Activated T-cell treated with anti-CD3 and anti-CD28 coated beads, Interleukin-2, amount 50 U/mL, for 48 hours (primary cell): ENCODE data around the gene RAP1A.
"Not testable (repeated sequence)": the region's sequence is repeated elsewhere in the genome, so short reads cannot be mapped to it uniquely, and the experiment has no call there.

ENCODE experiments used
- DNase-seq, 2 experiments: peaks; one replicate each; pipeline ENCODE4 v3.0.0-alpha.2; 2020

The RAP1A gene

DNA sequence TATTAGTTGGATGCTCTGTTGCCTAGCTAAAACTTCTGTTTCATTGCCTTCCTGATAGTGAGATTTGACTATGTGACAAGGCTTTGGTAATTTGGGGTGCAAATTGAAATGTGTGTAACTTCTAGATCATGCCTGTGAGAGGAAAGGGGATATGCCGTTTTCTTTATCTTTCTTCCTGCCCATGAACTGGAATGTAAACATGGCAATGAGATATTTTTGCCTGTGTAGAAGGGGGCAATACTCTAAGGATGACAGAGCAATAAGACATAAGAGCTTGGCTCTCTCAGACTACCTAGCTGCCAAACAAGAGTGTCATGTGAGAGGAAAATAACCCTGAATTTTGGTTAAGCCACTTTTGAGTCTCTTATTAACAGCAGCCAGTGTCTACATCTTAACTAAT lies 49.7 kb downstream of the RAP1A start:
- no peak for DNase-seq

DNA sequence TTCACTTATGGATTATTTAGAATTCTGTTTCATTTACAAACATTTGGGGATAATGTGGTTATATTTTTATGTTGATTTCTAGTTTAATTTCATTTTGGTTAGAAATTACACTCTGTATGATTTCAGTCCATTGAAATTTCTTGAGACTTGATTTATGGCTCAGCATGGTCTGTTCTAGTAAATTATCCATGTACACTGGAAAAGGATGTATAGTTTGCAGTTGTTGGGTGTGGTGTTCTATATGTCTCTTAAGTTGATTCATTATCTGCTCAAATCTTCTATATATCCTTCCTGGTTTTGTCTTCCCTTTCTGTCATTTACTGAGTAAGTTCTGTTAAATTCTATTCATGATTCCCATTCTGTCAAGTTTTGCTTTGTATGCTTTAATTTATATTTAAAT lies 52.3 kb downstream of the RAP1A start:
- DNase-seq = no peak

DNA sequence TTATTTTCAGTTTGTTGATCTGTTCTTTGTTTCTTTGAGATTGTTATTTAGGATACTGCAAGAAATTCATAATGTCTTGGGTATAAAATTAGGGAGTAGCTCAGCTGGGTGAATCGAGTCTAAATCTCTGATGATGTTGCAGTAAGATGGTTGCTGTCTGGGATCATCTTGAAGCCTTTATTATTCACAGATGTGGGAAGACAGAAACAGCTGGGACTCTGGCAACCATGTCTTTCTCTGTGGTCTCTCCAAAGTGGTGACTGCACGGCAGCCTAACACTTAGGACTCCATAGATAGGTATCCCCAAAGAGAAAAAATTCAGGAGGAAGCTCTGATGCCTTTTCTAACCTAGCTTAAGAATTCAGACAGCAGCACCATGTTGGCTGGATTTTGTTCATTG lies 52.7 kb downstream of the RAP1A start:
- DNase-seq = no peak

DNA sequence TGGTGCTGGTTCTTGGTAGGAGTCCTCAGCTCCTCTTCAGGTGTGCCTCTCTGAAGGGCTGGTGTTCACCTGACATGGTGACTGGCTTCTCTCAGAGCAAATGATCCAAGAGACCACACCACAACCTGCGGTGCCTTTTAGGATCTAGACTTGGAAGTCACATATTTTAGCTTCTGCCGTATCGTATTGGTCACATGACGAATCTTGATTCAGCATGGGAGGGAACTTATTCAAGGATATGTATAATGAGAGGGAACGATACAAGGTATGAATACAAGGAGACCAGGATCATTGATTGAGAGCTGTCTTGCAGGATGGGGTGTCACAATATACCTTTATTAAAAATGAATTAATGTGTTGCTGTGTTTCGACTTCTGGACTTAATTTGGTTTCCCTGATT lies 58.0 kb downstream of the RAP1A start:
- no peak for DNase-seq

DNA sequence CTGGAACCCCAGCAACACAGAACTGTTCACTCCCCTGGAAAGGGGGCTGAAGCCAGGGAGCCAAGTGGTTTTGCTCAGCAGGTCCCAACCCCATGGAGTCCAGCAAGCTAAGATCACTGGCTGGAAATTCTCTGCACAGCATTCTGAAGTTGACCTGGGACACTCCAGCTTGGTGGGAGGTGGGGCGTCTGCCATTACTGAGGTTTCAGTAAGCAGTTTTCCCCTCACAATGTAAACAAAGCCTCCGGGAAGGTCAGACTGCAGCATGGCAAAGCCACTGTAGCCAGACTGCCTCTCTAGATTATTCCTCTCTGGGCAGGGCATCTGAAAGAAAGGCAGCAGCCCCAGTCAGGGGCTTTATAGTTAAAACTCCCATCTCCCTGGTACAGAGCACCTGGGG lies 60.0 kb downstream of the RAP1A start:
- no peak for DNase-seq

DNA sequence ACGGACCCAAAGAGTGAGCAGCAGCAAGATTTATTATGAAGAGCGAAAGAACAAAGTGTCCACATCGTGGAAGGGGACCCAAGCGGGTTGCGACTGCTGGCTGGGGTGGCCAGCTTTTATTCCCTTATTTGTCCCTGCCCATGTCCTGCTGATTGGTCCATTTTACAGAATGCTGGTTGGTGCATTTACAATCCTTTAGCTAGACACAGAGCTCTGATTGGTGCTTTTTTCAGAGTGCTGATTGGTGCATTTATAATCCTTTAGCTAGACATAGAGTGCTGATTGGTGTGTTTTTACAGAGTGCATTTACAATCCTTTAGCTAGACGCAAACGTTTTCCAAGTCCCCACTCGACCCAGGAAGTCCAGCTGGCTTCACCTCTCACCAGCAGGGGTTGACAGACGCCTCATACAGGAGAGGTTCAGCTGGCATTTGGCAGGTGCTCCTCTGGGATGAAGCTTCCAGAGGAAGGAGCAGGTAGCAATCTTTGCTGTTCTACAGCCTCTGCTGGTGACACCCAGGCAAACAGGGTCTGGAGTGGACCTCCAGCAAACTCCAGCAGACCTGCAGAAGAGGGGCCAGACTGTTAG lies 60.7 kb downstream of the RAP1A start:
- DNase-seq = not testable (repeated sequence)

DNA sequence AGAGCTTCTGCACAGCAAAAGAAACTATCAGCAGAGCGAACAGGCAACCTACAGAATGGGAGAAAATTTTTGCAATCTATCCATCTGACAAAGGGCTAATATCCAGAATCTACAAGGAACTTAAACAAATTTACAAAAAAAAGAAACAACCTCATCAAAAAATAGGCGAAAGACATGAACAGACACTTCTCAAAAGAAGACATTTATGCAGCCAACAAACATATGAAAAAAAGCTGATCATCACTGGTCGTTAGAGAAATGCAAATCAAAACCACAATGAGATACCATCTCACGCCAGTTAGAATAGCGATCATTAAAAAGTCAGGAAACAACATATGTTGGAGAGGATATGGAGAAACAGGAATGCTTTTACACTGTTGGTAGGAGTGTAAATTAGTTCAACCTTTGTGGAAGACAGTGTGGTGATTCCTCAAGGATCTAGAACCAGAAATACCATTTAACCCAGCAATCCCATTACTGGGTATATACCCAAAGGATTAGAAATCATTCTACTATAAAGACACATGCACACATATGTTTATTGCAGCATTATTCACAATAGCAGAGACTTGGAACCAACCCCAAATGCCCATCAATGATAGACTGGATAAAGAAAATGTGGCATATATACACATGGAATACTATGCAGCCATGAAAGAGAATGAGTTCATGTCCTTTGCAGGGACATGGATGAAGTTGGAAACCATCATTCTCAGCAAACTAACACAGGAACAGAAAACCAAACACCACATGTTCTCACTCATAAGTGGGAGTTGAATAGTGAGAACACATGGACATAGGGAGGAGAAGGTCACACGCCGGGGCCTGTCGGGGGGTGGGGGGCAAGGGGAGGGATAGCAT lies 65.9 kb downstream of the RAP1A start:
- DNase-seq = not testable (repeated sequence)

DNA sequence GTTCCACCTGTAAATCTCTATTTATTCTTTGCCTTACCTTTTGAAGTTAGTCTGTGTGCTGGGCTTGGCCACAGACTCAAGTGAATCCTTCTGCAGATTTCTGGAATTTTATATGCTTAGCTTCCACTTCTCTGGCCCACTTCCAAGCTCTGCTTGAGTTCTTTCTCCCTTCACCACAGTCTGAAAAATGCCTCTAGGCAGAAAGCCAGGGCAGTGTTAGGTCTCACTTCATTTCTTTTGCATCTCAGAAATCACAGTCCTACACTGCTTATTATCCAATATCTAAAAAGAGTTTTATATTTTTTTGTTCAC lies 70.7 kb downstream of the RAP1A start:
- no peak for DNase-seq

DNA sequence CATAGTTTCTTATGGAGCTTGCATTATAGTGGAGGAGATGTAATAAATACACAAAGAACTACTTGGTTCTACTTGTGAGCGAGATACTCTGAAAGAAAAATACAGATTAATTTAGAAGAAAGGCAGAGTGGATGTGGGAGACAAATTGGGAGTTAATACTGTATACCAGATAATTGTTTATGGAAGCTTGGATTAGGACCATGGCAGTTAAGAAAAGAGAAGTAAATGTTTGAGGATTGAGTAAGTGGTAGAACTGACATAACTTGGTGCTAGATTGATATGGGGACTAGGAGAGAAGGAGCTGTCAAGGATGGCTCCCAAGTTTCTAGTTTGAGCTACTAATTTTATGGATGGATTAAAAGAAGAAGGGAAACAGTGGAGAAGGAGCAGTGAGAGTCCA lies 72.3 kb downstream of the RAP1A start:
- DNase-seq = no peak

DNA sequence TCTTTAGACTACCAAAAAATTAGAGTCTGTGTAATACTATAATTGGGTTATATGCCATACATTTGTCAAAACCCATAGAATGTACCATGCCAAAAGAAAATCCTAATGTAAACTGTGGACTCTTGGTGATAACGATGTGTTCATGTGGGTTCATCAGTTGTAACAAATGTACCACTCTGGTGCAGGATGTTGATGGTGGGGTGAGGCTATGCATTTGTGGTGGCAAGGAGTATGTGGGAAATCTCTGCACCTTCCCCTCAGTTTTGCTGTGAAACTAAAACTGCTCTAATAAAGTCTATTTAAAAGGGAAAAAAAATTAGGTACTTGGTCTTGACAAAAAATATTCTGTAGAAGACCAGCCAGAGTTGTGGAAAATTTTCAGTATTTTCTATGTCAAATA lies 76.2 kb downstream of the RAP1A start:
- no peak for DNase-seq

DNA sequence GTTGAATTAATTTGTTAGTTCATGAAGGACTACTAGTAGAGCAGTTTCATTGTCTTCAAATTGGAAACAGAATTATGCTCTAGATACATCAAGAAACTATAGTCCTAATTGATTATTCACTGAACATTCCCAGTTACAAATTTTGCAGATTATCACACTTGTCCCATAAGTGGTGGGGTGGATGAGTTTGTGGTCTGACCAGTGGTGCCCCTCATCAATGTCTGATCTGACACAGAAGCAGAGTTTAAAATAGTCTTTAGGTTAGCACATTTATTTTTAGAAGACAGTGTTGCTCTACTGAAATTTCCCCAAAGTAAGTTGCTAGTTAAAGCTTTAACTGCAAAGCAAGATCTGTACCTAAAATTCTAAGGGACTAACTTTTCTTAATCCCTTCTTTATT lies 76.7 kb downstream of the RAP1A start:
- no peak for DNase-seq

DNA sequence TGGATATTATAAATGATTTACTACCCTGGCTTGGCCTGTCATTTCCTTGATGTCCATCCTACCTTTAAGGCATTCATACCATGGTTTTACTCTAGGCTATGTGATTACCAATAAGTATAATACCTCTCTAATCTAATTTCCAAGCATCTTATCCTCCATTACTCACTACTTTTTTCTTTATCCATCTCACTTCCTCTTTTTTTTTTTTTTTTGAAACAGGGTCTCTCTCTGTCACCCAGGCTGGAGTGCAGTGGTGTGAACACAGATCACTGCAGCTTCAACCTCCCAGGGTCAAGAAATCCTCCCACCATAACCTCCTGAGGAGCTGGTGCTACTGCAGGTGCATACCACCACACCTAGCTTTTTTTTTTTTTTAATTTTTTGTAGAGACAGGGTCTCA lies 79.7 kb downstream of the RAP1A start:
- no peak for DNase-seq

DNA sequence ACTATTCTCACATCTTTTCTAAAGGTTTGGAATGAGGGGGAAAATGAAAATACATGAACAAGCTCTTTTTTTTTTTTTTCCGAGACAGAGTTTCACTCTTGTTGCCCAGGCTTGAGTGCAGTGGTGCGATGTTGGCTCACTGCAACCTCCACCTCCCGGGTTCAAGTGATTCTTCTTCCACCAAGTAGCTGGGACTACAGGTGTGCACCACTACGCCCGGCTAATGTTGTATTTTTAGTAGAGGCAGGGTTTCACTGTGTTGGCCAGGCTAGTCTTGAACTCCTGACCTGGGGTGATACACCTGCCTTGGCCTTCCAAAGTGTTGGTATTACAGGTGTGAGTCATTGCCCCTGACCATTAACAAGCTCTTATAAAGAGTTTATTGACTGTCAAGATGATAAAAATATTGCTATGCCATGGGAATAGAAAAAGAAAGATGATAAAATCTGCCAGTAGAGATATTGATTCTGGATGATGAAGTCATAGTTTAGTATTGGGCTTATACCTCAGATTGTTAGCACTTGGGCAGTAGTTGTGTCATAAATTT lies 83.0 kb downstream of the RAP1A start:
- DNase-seq = no peak

DNA sequence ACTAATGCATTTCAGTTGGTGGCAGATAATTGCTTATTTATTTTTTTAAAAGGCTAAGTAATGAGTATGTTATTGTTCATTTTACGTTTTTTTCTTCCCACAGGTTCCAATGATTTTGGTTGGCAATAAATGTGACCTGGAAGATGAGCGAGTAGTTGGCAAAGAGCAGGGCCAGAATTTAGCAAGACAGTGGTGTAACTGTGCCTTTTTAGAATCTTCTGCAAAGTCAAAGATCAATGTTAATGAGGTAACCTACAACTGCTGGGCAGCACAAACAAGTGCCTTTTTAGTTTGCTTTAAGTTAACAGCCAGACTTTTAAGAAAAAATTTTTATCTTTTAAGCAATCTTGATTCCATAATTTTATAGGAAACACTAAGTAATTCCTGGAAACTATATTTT lies 84.7 kb downstream of the RAP1A start:
- no peak for DNase-seq

DNA sequence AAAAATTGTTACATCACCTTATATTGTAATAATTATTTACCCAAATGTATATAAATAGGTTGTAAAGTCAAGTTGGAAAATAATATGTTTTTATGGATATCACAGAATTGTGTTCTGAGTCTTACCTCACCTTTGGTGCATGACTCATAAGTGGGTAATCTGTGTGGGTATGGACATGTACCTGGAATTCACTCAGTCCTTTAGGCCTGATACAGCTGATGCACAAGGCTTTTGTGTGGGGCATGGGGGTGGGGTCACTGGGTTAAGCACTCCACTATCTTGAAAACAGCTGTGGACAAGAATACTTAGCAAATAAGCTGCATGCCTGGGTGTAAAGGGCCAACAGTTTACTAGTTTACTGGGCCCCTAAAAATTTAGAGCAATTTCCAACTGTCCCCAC lies 85.2 kb downstream of the RAP1A start:
- DNase-seq = no peak

DNA sequence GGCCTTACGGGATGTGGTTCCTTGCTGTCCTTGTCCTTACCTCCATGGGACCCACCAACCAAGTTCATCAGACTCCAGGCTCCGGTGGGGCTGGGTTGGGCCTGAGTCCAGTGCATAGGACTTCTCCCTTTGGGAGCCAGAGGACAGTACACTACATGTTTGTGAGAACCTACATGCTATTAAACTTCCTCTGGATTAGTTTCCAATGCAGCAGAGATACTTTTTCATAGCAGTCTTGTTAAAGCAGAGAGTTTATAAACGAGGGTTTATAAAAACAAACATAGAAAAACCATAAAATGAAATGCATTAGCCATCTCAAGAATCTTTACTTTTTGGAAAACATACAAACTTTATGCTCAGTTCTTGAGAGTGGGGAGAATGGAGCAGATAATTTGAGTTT lies 86.3 kb downstream of the RAP1A start:
- no peak for DNase-seq

DNA sequence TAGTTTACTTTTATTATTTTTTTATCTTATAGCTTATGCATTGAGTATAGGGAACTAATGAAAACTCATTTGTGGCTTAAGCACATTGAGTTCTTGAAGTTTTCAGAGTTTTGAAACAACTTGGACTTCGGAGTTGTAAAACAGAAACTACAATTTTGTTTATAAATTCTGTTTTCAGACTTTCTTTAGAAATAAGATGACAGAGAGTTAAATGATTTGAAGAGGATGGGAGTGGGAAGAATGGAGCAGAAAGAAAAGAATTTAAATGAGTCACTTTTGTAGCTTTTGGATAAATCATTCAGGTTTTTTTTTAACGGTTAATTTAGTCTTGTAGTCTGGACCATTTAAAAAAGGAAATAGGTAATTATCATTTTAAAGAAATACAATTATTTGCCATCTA lies 87.3 kb downstream of the RAP1A start:
- DNase-seq = no peak

DNA sequence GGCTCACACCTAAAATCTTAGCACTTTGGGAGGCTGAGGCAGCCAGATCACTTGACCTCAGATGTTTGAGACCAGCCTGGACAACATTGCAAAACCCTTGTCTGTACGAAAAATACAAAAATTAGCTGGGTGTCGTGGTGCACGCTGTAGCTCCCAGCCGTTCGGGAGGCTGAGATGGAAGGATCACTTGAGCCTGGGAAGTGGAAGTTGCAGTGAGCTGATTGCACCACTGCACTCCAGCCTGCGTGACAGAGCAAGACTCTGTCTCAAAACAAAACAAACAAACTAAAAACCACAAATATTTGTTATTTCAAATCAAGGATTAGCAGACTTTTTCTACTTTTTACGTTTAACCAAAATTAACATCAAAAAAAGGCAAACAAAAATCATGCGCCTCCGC lies 88.3 kb downstream of the RAP1A start:
- DNase-seq = no peak

DNA sequence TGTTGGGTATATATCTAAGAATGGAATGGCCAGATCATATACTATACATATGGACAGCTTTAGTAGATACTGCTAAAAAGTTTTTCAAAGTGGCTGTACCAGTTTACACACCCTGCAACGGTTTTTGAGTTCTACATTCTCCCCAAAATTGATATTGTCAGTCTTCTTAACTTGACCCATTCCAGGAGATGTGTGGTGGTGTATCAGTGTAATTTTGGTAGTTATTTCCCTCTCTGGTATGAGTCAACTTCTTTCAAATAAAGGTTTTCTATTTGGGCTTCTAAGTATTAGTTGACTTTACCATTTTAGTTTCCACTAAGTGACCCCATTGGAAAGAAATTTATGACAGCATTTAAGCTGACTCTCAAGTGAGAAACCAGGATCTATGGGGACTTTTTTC lies 90.4 kb downstream of the RAP1A start:
- no peak for DNase-seq

DNA sequence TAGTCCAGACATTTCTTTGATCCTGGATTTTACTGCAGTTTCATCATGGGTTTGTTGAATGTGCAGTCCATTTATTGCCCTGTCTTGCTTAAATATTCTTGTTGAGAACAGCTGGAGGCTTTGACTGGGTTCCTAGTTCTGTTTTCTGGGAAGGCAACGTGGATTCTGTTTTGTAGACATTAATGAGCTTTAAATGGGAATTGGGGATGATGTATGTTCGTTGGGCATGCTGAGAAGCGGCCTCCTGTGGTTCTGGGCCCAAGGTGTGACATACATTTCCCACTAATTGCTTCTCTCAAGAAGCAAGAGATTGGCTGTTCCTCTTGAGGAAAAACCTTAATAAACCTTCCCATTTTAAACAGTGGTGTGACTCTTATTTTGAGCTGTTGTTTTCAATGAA lies 96.7 kb downstream of the RAP1A start:
- DNase-seq = no peak

DNA sequence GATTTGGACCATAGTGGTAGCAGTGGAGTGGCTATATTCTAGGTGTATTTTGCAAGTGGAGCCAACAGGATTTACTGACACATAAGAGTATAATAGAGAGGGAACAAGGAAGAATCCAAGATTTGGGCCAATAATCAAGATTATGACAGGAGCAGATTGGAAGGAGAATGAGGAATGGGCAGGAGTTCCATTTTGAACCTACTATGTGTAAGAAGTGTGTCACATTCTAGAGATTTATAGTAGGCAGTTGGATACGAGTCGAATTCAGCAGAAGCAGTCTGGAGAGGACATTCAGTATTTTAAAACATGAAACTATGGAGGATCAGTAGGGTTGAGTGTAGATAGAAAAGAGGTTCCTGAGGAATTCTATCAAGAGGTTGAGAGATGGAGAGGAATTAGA lies 97.9 kb downstream of the RAP1A start:
- DNase-seq = no peak

DNA sequence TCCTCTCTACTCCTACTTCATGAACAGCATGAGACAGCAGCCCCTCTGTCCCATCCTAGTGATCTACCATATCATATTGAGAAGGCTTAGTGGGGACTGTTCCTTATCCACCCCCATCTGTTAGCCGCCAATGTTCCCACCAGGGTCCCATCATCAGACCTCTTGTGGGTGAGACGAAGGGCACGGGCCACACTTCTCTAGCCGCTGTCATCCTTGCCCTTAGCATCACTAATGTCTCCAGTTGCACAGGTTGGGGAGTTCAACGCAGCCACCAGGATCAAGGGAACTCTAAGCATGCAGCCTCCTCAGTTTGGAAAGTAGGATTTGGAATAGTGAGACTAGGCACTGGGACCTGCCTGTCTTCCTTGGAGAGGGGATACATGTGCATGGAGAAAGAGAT lies 99.5 kb downstream of the RAP1A start:
- peak in 1 of 2 experiments; percentile 22 for DNase-seq

DNA sequence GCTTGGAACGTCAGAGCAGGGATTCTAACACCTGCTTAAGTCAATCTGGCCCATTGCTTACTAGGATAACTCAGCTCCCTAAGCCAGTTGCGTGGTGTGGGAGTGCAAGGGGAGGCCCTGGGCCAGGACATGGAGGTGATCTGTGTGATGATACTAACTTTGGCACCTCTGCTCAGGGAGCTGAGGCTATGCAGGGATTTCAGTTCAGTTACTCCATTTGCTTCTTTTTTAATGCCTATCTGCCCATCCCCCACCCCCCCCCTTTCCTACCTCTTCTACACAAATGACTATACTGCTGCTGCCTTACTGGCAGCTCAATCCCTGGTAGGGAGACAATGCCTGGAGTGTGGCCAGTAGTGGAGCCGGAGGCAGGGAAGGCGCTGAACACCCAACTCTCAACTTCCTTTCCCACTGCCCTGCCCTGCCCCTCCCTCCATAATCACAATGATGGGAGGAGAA lies 100.1 kb downstream of the RAP1A start:
- DNase-seq = peak in 1 of 2 experiments; percentile 18

DNA sequence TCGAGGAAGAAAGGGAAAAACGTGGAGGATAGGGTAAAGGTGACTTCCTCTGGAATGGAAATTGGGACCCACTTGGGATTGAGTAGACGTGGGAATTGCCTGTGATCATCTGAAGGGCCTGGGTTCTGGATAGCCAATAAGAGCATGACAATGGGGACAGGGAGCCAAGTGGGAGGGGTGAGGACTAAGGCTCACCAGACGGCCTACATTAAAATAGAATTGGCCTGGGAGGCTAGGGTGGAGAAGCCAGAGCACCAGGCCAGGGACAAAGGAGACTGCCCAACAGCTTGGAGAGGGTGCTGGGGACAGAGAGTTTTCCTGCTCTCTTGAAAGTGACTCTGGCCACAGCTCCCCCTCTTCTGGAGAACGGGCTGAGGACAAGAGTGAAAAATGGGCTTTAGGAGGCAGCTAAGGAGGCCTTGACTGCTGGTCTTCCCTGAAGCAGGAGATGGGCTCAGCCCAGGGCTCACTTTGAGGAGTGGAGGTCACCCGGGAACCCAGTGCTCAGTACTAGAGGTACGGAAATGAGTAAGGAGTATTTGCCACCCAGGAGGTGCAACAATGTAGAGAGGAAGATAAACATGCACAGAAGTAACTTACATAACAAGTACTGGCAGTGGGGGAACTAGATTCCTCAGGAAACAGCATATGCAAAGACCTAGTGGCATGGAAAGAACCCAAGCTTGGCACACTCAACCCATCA lies 100.8 kb downstream of the RAP1A start:
- DNase-seq = peak in 1 of 2 experiments; percentile 18
